ENCODE data around the gene ACKR3. TPM values are rescaled to one million over a fixed set of nuclear protein-coding genes. Genes with fewer than 3 reads are reported as not detected.
A peak's percentile ranks its signal among the peaks of the same experiment; 100 is the strongest.

Gene ACKR3
- total and polyA plus RNA-seq, 3 donors from 2014 or later: 22.8 to 52.8 (median 35.5) TPM

DNA sequence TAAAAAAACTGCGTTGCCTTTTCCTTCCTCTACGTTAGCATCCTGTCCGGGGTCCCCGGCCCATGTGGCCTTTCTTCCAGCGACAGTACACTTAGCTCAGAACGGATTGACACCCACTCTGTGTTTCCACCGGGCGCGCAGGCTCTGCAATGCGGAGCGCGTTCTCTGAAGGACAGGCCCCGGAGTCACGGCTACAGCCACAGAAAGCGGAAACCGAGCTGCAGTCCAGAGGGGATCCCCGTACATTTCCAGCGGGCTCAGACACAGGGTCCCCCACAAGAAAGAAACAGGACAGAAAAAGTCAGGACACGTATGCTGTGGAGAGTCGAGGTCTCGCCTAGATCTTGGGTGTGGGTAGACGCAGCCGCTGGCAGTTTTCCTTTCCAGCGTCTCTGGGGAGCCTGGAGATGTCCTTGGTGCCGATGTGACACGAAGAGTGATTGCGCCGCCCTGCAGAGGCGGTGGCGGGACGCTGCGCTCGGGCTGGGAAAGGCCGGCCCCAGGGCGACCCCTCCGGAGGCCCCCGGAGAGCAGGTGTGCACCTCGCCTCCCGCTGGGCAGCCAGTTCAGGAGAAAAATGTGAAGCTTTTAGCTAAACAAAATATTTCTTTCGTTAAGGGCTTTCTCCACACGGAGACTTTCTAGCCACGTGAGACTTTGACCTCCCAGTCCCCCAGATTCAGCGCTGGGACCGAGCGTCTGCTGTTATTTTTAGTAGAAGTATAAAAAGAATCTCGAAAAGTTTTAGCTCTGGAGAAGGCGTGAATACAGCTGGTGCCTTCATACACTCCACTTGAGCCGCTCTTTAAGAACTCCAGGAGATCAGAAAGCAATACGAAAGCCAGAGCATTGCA is 1.3 kb upstream of the ACKR3 start:
- H3K9me3 ChIP-seq: no peaks in the 10 kb centered on the region
- WGBS, 2 donors: 1 to 2% methylated on average over 34 to 49 of the region's 49 CpGs
- H3K4me1 ChIP-seq: peaks cover 43% of the 10 kb centered on the region
- TF ChIP-seq, protein P1, sequence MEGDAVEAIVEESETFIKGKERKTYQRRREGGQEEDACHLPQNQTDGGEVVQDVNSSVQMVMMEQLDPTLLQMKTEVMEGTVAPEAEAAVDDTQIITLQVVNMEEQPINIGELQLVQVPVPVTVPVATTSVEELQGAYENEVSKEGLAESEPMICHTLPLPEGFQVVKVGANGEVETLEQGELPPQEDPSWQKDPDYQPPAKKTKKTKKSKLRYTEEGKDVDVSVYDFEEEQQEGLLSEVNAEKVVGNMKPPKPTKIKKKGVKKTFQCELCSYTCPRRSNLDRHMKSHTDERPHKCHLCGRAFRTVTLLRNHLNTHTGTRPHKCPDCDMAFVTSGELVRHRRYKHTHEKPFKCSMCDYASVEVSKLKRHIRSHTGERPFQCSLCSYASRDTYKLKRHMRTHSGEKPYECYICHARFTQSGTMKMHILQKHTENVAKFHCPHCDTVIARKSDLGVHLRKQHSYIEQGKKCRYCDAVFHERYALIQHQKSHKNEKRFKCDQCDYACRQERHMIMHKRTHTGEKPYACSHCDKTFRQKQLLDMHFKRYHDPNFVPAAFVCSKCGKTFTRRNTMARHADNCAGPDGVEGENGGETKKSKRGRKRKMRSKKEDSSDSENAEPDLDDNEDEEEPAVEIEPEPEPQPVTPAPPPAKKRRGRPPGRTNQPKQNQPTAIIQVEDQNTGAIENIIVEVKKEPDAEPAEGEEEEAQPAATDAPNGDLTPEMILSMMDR (IDR thresholded peaks at IDR 0.05): no peak
- TF ChIP-seq POLR2A (IDR thresholded peaks at IDR 0.05): no peak
- intact Hi-C loops (cut with DNase I; ENCODE audit: low total_unique reads): loop anchor here (10.0 kb wide), 1 partner anchor 53 kb away; no protein-coding TSS in a partner anchor
- no peaks in the 10 kb centered on the region for H3K36me3 ChIP-seq (ENCODE audit: low read depth, missing control alignments)
- H3K4me3 ChIP-seq: peak overlapping the region; percentile 47 to 63
- DNase-seq: peak; percentile 75
- H3K27ac ChIP-seq: peak overlapping the region; percentile 81 to 84
- H3K27me3 ChIP-seq: no peaks in the 10 kb centered on the region

DNA sequence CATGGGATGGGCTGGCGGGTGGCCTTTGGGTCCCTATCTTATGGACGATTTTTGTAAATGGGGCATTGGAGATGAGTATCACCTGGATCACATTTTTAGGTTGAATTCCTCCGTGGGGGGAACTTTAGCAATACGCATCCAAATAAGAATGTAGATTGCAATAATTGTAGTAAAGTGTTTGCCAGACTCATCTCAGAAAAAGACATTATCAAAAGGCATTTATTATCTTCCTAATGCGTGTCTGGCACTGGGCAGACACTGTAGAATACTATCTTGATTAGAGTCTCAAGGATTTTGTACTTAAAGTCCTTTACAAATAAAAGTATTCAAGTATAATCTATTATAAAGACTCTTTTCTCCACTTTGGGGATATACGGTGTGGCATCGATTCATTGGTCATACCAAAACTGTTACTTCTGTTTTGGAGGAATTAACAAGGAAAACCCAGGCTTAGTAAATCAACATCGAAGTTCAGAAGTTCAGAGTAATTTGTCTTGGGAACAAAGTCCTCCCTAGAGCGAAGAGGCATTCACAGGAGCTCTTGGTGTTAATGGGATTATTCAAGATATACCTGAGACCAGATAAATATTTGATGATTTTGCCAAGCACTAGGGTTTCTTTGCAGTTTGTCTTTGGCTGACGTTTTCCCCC is 578 bp upstream of the ACKR3 start:
- H3K4me1 ChIP-seq: peaks cover 43% of the 10 kb centered on the region
- 9% methylated on average over 10 of the region's 10 CpGs for WGBS, 2 donors

DNA sequence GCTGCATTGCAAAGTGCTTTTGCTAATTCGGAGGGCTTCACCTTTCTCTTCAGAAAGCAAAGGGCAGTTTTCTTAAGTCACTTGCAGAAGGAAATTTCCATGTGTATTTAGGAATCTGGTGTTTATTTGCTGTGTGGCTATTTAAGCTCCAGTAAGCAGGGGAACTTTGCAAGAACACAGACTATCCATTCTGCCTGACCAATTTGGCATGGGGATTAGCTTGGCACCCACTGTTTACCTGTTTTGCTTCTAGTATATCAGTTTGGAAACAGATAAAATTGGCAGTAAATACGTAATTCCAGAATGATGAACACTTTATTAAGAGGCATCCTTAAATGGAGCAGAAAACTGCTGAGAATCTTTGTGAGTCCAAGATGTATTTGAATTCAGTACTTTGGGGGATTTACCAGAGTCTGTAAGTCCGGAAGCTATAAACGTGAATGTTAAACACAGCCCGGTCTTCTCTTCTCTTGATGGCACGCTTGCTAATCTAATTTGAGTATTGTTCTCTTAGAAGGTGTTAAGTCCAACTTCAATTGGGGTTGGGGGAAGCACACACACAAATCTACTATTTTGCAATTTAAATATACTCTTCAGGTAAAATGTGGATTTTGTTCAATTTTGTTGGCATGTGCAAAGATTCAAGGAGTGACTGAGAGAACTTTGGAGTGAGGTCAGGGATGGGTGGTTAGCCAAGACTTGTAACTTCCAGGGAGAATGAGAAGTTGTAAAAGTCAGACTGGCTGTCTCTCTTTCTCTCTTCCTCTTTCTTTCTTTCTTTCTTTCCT is 650 bp downstream of the ACKR3 start:
- no peak for DNase-seq
- peaks cover 43% of the 10 kb centered on the region for H3K4me1 ChIP-seq
- WGBS, 2 donors: 28 to 30% methylated on average over 6 of the region's 6 CpGs
- no peaks in the 10 kb centered on the region for H3K9me3 ChIP-seq
- H3K4me3 ChIP-seq: peak overlapping the region; percentile 29 to 42
- H3K36me3 ChIP-seq (ENCODE audit: low read depth, missing control alignments): no peaks in the 10 kb centered on the region
- H3K27ac ChIP-seq: peak overlapping the region in 1 of 2 donors; percentile 84
- intact Hi-C loops (cut with DNase I; ENCODE audit: low total_unique reads): no loop called here
- no peaks in the 10 kb centered on the region for H3K27me3 ChIP-seq
- TF ChIP-seq POLR2A (IDR thresholded peaks at IDR 0.05): no peak
- TF ChIP-seq, protein P1 (IDR thresholded peaks at IDR 0.05): no peak

More for the DNA sequence above, 578 bp upstream of the ACKR3 start:
- DNase-seq: no peak
- H3K4me3 ChIP-seq: peak overlapping the region; percentile 47 to 63
- no peak for TF ChIP-seq POLR2A (IDR thresholded peaks at IDR 0.05)
- TF ChIP-seq, protein P1 (IDR thresholded peaks at IDR 0.05): no peak
- intact Hi-C loops (cut with DNase I; ENCODE audit: low total_unique reads): loop anchor here (10.0 kb wide), 1 partner anchor 54 kb away; no protein-coding TSS in a partner anchor
- H3K27ac ChIP-seq: peak overlapping the region in 1 of 2 donors; percentile 84
- no peaks in the 10 kb centered on the region for H3K36me3 ChIP-seq (ENCODE audit: low read depth, missing control alignments)
- no peaks in the 10 kb centered on the region for H3K9me3 ChIP-seq
- no peaks in the 10 kb centered on the region for H3K27me3 ChIP-seq

DNA sequence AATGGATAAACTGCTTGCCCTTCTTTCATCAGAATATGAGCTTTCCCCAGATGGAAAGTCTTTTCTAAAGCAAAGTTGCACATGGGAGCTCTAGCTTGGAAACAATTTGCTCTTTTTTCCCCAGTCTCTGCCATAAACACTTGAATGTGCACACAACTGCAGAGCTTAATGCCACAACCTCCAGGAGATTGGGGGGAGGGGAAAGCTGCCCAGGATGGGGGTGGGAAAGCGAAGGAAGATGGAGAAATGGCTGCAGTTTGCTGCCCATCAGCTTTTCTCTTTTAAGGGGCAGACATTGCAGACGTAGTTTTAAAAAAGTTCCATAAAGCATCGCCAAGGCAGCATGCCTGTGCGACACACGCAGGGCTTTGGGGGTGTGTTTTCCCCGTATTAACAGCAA is 1.5 kb downstream of the ACKR3 start:
- no peaks in the 10 kb centered on the region for H3K36me3 ChIP-seq (ENCODE audit: low read depth, missing control alignments)
- TF ChIP-seq POLR2A (IDR thresholded peaks at IDR 0.05): no peak
- TF ChIP-seq, protein P1 (IDR thresholded peaks at IDR 0.05): no peak
- peaks cover 43% of the 10 kb centered on the region for H3K4me1 ChIP-seq
- no peak for DNase-seq
- H3K27me3 ChIP-seq: no peaks in the 10 kb centered on the region
- intact Hi-C loops (cut with DNase I; ENCODE audit: low total_unique reads): no loop called here
- no peak overlapping the region for H3K27ac ChIP-seq
- 72 to 85% methylated on average over 6 of the region's 6 CpGs for WGBS, 2 donors
- peak overlapping the region in 1 of 2 donors; percentile 42 for H3K4me3 ChIP-seq
- H3K9me3 ChIP-seq: no peaks in the 10 kb centered on the region

Measured in testis (tissue), 3 donors.